NB4 (cell line): ENCODE data around the gene TRAIP.

Source experiments
- CTCF ChIP-seq: IDR thresholded peaks from one replicate; pipeline ENCODE4 v1.5.1; 2012; ENCODE audit warnings: low read depth, low read length
- MAX ChIP-seq: IDR thresholded peaks from 2 replicates; pipeline ENCODE4 v1.6.1; 2011; ENCODE audit warnings: low read depth, low read length
- MYC ChIP-seq: IDR thresholded peaks from 2 replicates; pipeline ENCODE4 v1.6.1; 2011; ENCODE audit warnings: low read depth, low read length
- POLR2A ChIP-seq: IDR thresholded peaks from 2 replicates; pipeline ENCODE4 v1.6.1; 2011; ENCODE audit warnings: mild to moderate bottlenecking; ENCODE audit not compliant: insufficient read length; ENCODE audit errors: extremely low read depth

GRCh38 chr3:49864505-49864904 lies 8.1 kb upstream of the TRAIP start:
- TF ChIP-seq CTCF (no peak), POLR2A (no peak), MAX (no peak), MYC (no peak)
